RWPE2 (cell line): ENCODE data around the gene DIP2C.

Experiments
- ATAC-seq: fragments of 200-7000 bp; cut with Tn5 transposase; 3 replicates; pipeline ENCODE4 v1.9.1; 2021; ENCODE audit warnings: low read depth
- DNase-seq: peaks from one replicate; pipeline ENCODE4 v3.0.0-alpha.2; 2020; ENCODE audit warnings: low spot score
- H3K27ac ChIP-seq: fragments of 450-650 bp; 2 replicates; pipeline ENCODE4 v1.5.1; 2017; ENCODE audit warnings: mild to moderate bottlenecking; ENCODE audit not compliant: poor library complexity, severe bottlenecking
- H3K27me3 ChIP-seq: fragments of 250-450 bp; sonication (Bioruptor Pico); 2 replicates; pipeline ENCODE4 v1.5.1; 2021; ENCODE audit warnings: mild to moderate bottlenecking, moderate library complexity; ENCODE audit not compliant: insufficient read depth, poor library complexity, severe bottlenecking
- H3K36me3 ChIP-seq: fragments of 250-450 bp; sonication (Bioruptor Pico); 2 replicates; pipeline ENCODE4 v1.5.1; 2020; ENCODE audit warnings: low read depth, mild to moderate bottlenecking, moderate library complexity
- H3K4me1 ChIP-seq: fragments of 250-450 bp; sonication (Bioruptor Pico); 2 replicates; pipeline ENCODE4 v1.5.1; 2021; ENCODE audit warnings: mild to moderate bottlenecking, moderate library complexity; ENCODE audit not compliant: insufficient read depth, poor library complexity, severe bottlenecking
- H3K4me3 ChIP-seq: fragments of 250-450 bp; sonication (Bioruptor Pico); 2 replicates; pipeline ENCODE4 v1.5.1; 2021; ENCODE audit warnings: mild to moderate bottlenecking, moderate library complexity; ENCODE audit not compliant: severe bottlenecking
- H3K9me3 ChIP-seq: fragments of 250-450 bp; sonication (Bioruptor Pico); 2 replicates; pipeline ENCODE4 v1.5.1; 2021; ENCODE audit warnings: mild to moderate bottlenecking, moderate library complexity; ENCODE audit not compliant: severe bottlenecking
- TF ChIP-seq, protein P1 (sequence below): fragments of 450-650 bp; IDR thresholded peaks from one replicate; pipeline ENCODE4 v1.5.1; 2017; ENCODE audit warnings: mild to moderate bottlenecking, moderate library complexity; ENCODE audit not compliant: poor library complexity, severe bottlenecking

DIP2C gene

DNA sequence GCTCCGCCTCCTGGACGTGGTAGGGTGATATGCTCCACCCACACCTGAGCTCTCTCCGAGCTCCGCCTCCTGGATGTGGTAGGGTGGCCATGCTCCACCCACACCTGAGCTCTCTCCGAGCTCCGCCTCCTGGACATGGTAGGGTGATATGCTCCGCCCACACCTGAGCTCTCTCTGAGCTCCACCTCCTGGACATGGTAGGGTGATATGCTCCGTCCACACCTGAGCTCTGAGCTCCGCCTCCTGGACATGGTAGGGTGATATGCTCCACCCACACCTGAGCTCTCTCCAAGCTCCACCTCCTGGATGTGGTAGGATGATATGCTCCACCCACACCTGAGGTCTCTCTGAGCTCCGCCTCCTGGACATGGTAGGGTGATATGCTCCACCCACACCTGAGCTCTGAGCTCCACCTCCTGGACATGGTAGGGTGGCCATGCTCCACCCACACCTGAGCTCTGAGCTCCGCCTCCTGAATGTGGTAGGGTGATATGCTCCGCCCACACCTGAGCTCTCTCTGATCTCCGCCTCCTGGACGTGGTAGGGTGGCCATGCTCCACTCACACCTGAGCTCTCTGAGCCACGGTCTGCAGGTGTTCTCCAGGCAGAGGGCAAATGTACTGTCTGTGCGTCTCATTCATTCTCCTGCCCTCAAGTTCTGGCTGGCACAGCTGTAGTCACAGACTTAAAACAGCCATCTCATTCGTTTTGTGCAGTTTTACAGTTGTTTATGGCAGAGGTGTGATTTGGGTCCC lies 252.4 kb downstream of the DIP2C start:
- TF ChIP-seq, protein P1, sequence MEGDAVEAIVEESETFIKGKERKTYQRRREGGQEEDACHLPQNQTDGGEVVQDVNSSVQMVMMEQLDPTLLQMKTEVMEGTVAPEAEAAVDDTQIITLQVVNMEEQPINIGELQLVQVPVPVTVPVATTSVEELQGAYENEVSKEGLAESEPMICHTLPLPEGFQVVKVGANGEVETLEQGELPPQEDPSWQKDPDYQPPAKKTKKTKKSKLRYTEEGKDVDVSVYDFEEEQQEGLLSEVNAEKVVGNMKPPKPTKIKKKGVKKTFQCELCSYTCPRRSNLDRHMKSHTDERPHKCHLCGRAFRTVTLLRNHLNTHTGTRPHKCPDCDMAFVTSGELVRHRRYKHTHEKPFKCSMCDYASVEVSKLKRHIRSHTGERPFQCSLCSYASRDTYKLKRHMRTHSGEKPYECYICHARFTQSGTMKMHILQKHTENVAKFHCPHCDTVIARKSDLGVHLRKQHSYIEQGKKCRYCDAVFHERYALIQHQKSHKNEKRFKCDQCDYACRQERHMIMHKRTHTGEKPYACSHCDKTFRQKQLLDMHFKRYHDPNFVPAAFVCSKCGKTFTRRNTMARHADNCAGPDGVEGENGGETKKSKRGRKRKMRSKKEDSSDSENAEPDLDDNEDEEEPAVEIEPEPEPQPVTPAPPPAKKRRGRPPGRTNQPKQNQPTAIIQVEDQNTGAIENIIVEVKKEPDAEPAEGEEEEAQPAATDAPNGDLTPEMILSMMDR: no peak
- Histone ChIP-seq H3K9me3 (no peaks in the 10 kb centered on the region), H3K36me3 (no peaks in the 10 kb centered on the region), H3K4me1 (no peaks in the 10 kb centered on the region), H3K27me3 (no peaks in the 10 kb centered on the region), H3K27ac (no peak overlapping the region), H3K4me3 (no peak overlapping the region)
- DNase-seq (no peak), ATAC-seq (no peak)

DNA sequence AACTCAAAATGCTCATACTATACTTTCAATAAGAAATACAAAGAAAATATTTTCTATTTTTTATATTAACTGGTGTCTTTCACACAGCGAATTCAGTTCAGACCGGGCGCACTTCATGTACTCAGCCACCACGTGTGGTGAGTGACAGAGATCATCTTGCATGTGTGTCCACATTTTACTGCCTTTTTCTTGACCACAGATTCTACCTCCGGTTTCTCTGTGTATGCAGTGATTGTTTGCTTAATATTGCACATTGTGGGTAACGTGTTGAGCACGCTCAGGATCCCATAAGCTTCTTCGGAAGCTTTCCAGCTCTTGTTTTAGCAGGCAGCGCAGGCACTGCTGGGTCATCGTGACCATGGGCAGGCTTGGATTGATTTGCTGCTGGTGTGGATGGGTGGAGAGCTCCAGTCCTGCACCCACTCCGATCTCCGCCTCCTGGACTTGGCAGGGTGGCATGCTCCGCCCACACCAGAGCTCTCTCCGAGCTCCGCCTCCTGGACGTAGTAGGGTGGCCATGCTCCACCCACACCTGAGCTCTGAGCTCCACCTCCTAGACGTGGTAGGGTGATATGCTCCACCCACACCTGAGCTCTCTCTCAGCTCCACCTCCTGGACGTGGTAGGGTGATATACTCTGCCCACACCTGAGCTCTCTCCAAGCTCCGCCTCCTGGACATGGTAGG lies 253.3 kb downstream of the DIP2C start:
- H3K4me3 ChIP-seq: no peak overlapping the region
- H3K9me3 ChIP-seq: no peaks in the 10 kb centered on the region
- no peaks in the 10 kb centered on the region for H3K36me3 ChIP-seq
- no peaks in the 10 kb centered on the region for H3K4me1 ChIP-seq
- DNase-seq (no peak), ATAC-seq (no peak)
- TF ChIP-seq, protein P1: no peak
- no peaks in the 10 kb centered on the region for H3K27me3 ChIP-seq
- H3K27ac ChIP-seq: no peak overlapping the region

DNA sequence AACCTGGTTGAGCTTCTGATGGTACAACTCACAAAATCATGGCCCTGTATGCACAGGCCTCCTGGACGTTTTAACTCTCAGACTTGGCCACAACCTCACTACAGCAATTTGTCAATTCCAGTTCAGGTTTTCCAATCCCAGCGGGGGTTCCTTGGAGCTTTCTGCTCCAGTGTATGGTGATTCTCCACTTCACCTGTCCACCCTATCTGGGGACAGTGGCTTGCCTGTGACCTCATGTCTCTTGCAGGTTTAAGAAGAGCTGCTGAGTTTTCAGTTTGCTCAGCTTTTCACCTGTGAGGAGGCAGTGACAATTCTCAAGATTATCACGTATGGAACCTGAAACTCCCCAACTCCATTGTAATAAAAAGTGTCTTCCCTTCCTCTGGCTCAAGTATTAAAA lies 254.1 kb downstream of the DIP2C start:
- Histone ChIP-seq H3K27me3 (no peaks in the 10 kb centered on the region), H3K4me3 (no peak overlapping the region), H3K36me3 (no peaks in the 10 kb centered on the region), H3K27ac (no peak overlapping the region), H3K9me3 (no peaks in the 10 kb centered on the region), H3K4me1 (no peaks in the 10 kb centered on the region)
- TF ChIP-seq, protein P1: no peak
- DNase-seq (no peak), ATAC-seq (no peak)

DNA sequence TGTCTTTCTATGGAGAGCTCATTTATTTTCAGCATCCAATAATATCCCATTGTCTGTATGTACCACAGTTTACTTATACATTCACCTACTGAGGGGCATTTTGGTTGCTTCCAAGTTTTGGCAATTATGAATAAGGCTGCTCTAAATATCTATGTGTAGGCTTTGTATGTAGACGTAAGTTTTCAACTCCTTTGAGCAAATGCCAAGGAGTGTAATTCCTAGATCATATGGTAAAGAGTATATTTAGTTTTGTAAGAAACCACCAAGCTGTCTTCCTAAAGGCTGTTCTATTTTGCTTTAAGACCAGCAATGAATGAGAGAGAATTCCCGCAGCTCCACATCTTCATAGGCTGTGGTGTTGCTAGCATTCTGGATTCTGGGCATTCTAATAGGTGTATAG lies 259.8 kb downstream of the DIP2C start:
- Histone ChIP-seq H3K36me3 (no peaks in the 10 kb centered on the region), H3K27me3 (no peaks in the 10 kb centered on the region), H3K27ac (no peak overlapping the region), H3K9me3 (no peaks in the 10 kb centered on the region), H3K4me3 (no peak overlapping the region), H3K4me1 (no peaks in the 10 kb centered on the region)
- DNase-seq (no peak), ATAC-seq (no peak)
- TF ChIP-seq, protein P1: no peak
